Suprapubic skin (tissue), 4 donors: ENCODE results near the gene AOX1. TPM values are rescaled to one million over a fixed set of nuclear protein-coding genes. Genes with fewer than 3 reads are reported as not detected.
A peak's percentile ranks its signal among the peaks of the same experiment; 100 is the strongest.
"Not testable (repeated sequence)": the region's sequence is repeated elsewhere in the genome, so short reads cannot be mapped to it uniquely, and the experiment has no call there.

Experiments
- DNase-seq, 2 donors: peaks; one replicate each; pipeline ENCODE4 v3.0.0-alpha.2; 2019; ENCODE audit warnings: low spot score in 2 of 2
- H3K27ac ChIP-seq: fragments of 200-600 bp; sonication (generic); one replicate; pipeline ENCODE4 v1.5.1; 2019
- H3K27me3 ChIP-seq: fragments of 200-600 bp; sonication (generic); one replicate; pipeline ENCODE4 v1.5.1; 2019
- H3K36me3 ChIP-seq: fragments of 200-600 bp; sonication (generic); one replicate; pipeline ENCODE4 v1.5.1; 2019
- H3K4me1 ChIP-seq: fragments of 200-600 bp; sonication (generic); one replicate; pipeline ENCODE4 v1.5.1; 2019
- H3K4me3 ChIP-seq: fragments of 200-600 bp; sonication (generic); one replicate; pipeline ENCODE4 v1.5.1; 2019; ENCODE audit warnings: mild to moderate bottlenecking
- H3K9me3 ChIP-seq: fragments of 200-600 bp; sonication (generic); one replicate; pipeline ENCODE4 v1.5.1; 2019
- CTCF ChIP-seq, 2 donors: fragments of 200-600 bp in 1 of 2; fragments of 450-650 bp in 1 of 2; sonication (generic) in 1 of 2; IDR thresholded peaks; one replicate each; pipeline ENCODE4 v1.5.1; 2016 to 2019; ENCODE audit warnings: antibody characterized with exemption in 2 of 2, mild to moderate bottlenecking in 1 of 2, moderate library complexity in 1 of 2
- EP300 ChIP-seq: sonication (generic); formaldehyde crosslinking; IDR thresholded peaks from one replicate; pipeline ENCODE4 v1.6.1; 2017; ENCODE audit warnings: antibody characterized with exemption
- POLR2A ChIP-seq, 2 donors: fragments of 450-650 bp; IDR thresholded peaks; one replicate each; pipeline ENCODE4 v1.6.1; 2017; ENCODE audit warnings: antibody characterized with exemption in 2 of 2, mild to moderate bottlenecking in 2 of 2, moderate library complexity in 2 of 2
- POLR2AphosphoS5 ChIP-seq, 3 donors: sonication (generic); formaldehyde crosslinking; IDR thresholded peaks; one replicate each; pipeline ENCODE4 v1.6.1; 2017; ENCODE audit warnings: antibody characterized with exemption in 3 of 3
- WGBS: methylation state at CpG from one replicate; pipeline ENCODE4 v1.1.5; 2018; 5-methylcytosine and 5-hydroxymethylcytosine counted together
- total RNA-seq, 4 donors: library from RNA; depleted of rRNA; stranded (reverse); fragments of >200 nt; gene quantifications; one replicate each; pipeline ENCODE4 v1.1.0, GENCODE V29; 2016

AOX1 gene
- total RNA-seq, result 10 to 100 TPM; 20.1 to 46.9 (median 30.4) TPM

GRCh38 chr2:200585730-200586643 is at the start of gene AOX1:
AOX1 (plus strand) TSS chr2:200586014; CDS start chr2:200586109, 95 bp downstream.
- H3K9me3 ChIP-seq, result no peaks in the 10 kb centered on the region
- 9% methylated on average over 32 of the region's 62 CpGs for WGBS
- peak within 1 kb of the TSS; percentile 53 for H3K4me3 ChIP-seq
- no peaks in the 10 kb centered on the region for H3K27me3 ChIP-seq
- peak within 1 kb of the TSS; percentile 84 for H3K27ac ChIP-seq
- DNase-seq, result peak; percentile 86 to 89
- no peaks in the 10 kb centered on the region for H3K36me3 ChIP-seq
- peaks cover 16% of the 10 kb centered on the region for H3K4me1 ChIP-seq
- TF ChIP-seq POLR2A (IDR thresholded peaks at IDR 0.05) (peak in 1 of 2 donors; percentile 19), POLR2AphosphoS5 (IDR thresholded peaks at IDR 0.05) (peak in 2 of 3 donors; percentile 7 to 62), CTCF (IDR thresholded peaks at IDR 0.05) (no peak), EP300 (no peak)

DNA sequence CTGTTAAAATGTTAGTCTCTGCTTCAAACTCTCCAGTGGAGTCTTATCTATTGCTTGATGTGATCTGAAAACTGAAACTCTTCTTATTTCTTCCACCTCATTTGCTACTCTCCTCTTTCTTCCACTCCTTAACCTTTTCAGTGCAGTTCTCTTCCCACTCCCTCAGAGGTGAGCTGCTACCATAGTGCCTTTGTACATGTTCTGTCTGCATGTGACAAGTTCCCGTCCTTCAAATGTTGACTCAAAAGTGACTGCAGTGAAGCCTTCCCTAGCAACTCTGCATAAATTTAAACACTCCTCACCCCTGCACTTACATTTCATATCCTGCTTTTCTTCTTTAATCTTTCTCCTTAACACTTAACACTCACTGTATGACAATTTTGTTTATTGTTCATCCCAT is 47.7 kb upstream of the AOX1 start:
- Histone ChIP-seq H3K4me3 (no peak overlapping the region), H3K27me3 (no peaks in the 10 kb centered on the region), H3K9me3 (no peaks in the 10 kb centered on the region), H3K27ac (no peak overlapping the region), H3K36me3 (no peaks in the 10 kb centered on the region), H3K4me1 (no peaks in the 10 kb centered on the region)
- no peak for DNase-seq
- WGBS, result 100% methylated on average over 1 of the region's 1 CpG
- no peak for TF ChIP-seq CTCF (IDR thresholded peaks at IDR 0.05)
- no peak for TF ChIP-seq POLR2AphosphoS5 (IDR thresholded peaks at IDR 0.05)
- no peak for TF ChIP-seq EP300
- TF ChIP-seq POLR2A (IDR thresholded peaks at IDR 0.05), result no peak

DNA sequence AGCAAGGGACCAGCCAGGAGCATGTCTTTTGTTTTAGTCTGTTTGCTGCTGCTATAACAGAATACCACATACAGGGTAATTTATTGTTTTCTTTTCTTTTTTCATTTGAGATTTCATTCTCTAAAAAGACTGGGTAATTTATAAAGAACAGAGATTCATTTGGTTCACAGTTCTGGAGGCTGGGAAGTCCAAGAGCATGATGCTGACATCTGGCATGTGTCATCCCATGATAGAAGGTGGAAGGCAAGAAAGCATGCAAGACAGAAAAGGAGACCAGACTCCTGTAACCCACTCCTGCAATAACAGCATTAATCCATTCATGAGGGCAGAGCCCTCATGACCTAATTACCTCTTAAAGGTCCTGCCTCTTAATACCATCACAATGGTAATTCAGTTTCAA is 45.0 kb upstream of the AOX1 start:
- DNase-seq, result no peak
- Histone ChIP-seq H3K4me1 (no peaks in the 10 kb centered on the region), H3K36me3 (no peaks in the 10 kb centered on the region), H3K9me3 (no peaks in the 10 kb centered on the region), H3K4me3 (no peak overlapping the region), H3K27me3 (no peaks in the 10 kb centered on the region), H3K27ac (no peak overlapping the region)
- TF ChIP-seq POLR2AphosphoS5 (IDR thresholded peaks at IDR 0.05) (no peak), EP300 (no peak), POLR2A (IDR thresholded peaks at IDR 0.05) (no peak), CTCF (IDR thresholded peaks at IDR 0.05) (no peak)

DNA sequence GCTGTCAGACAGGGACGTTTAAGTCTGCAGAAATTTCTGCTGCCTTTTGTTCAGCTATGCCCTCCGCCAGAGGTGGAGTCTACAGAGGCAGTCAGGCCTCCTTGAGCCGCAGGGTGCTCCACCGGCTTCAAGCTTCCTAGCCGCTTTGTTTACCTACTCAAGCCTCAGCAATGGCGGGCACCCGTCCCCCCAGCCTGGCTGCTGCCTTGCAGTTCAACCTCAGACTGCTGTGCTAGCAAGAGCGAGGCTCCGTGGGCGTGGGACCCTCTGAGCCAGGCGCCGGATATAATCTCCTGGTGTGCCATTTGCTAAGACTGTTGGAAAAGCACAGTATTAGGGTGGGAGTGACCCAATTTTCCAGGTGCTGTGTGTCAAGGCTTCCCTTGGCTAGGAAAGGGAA is 19.2 kb upstream of the AOX1 start:
- 96% methylated on average over 11 of the region's 12 CpGs for WGBS
- H3K9me3 ChIP-seq, DNase-seq, H3K36me3 ChIP-seq, H3K27me3 ChIP-seq, H3K4me1 ChIP-seq, H3K27ac ChIP-seq, H3K4me3 ChIP-seq: not testable (repeated sequence)

- no peaks in the 10 kb centered on the region for H3K9me3 ChIP-seq
- H3K36me3 ChIP-seq, result no peaks in the 10 kb centered on the region
- H3K4me1 ChIP-seq, result no peaks in the 10 kb centered on the region
- no peak overlapping the region for H3K4me3 ChIP-seq
- DNase-seq, result no peak
- H3K27me3 ChIP-seq, result no peaks in the 10 kb centered on the region
- WGBS, result 96% methylated on average over 3 of the region's 3 CpGs
- TF ChIP-seq POLR2A (IDR thresholded peaks at IDR 0.05) (no peak), POLR2AphosphoS5 (IDR thresholded peaks at IDR 0.05) (no peak), EP300 (no peak), CTCF (IDR thresholded peaks at IDR 0.05) (no peak)
- no peak overlapping the region for H3K27ac ChIP-seq
Observed at GRCh38 chr2:200567932-200568331, 17.9 kb upstream of the AOX1 start.
